Upper lobe of left lung (tissue), 4 donors: ENCODE measurements around the gene PALM3.

ENCODE experiments used
- EP300 ChIP-seq, 4 donors: sonication (generic); formaldehyde crosslinking; IDR thresholded peaks; one replicate each; pipeline ENCODE4 v1.5.1; 2017; ENCODE audit warnings: antibody characterized with exemption in 4 of 4, control low read depth in 2 of 4
- POLR2A ChIP-seq, 4 donors: fragments of 450-650 bp; IDR thresholded peaks; one replicate each; pipeline ENCODE4 v1.5.1; 2016 to 2017; ENCODE audit warnings: antibody characterized with exemption in 4 of 4, mild to moderate bottlenecking in 2 of 4
- TF ChIP-seq, protein P1 (sequence below), 6 experiments: fragments of 450-650 bp in 4 of 6; fragments of 200-600 bp in 2 of 6; sonication (generic) in 2 of 6; IDR thresholded peaks; one replicate each; pipeline ENCODE4 v1.5.1; 2016 to 2019; ENCODE audit warnings: antibody characterized with exemption in 6 of 6

DNA sequence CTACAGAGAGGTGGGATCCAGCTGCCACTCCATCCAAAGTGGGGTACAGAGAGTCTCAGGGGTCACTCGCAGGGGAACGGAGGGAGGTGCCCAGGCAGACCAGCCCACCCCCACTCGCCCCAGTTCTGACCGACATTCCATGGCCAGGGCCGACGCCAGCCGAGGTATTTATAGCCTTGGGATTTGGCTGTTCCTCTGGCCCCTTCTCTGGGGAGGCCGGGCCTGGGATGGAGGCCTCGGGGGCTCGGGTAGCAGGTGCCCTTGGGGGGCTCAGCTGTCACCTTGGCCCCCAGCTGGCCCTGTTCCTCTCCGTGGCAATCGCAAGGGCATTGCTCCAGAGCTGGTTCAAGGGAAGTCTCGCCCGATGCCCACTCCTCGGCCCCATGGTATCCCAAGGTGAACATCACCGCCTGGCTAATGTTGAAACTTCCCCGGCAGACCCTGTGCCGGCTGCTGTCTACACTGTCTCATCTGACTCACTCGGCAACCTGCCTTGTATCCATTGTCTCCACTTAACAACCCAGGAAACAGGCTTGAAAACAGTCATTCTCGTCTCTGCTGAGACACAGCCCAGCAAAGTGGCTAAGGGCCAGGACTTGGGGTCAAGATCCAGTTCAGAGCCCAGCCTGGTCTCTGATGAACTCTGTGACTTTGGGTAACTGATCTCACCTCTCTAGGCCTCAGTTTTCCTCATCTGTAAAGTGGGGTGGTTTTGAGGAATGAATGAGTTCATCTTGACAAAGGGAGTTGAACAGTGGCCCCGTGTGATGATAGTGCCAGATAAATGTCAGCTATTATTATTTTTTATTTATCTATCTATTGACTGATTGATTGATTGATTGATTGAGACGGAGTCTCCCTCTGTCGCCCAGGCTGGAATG is 45.9 kb upstream of the PALM3 start:
- TF ChIP-seq, protein P1, sequence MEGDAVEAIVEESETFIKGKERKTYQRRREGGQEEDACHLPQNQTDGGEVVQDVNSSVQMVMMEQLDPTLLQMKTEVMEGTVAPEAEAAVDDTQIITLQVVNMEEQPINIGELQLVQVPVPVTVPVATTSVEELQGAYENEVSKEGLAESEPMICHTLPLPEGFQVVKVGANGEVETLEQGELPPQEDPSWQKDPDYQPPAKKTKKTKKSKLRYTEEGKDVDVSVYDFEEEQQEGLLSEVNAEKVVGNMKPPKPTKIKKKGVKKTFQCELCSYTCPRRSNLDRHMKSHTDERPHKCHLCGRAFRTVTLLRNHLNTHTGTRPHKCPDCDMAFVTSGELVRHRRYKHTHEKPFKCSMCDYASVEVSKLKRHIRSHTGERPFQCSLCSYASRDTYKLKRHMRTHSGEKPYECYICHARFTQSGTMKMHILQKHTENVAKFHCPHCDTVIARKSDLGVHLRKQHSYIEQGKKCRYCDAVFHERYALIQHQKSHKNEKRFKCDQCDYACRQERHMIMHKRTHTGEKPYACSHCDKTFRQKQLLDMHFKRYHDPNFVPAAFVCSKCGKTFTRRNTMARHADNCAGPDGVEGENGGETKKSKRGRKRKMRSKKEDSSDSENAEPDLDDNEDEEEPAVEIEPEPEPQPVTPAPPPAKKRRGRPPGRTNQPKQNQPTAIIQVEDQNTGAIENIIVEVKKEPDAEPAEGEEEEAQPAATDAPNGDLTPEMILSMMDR (IDR thresholded peaks at IDR 0.05): no peak
- TF ChIP-seq POLR2A (IDR thresholded peaks at IDR 0.05): no peak
- no peak for TF ChIP-seq EP300 (IDR thresholded peaks at IDR 0.05)
